ENCODE results near the gene SLC25A33.

DNA sequence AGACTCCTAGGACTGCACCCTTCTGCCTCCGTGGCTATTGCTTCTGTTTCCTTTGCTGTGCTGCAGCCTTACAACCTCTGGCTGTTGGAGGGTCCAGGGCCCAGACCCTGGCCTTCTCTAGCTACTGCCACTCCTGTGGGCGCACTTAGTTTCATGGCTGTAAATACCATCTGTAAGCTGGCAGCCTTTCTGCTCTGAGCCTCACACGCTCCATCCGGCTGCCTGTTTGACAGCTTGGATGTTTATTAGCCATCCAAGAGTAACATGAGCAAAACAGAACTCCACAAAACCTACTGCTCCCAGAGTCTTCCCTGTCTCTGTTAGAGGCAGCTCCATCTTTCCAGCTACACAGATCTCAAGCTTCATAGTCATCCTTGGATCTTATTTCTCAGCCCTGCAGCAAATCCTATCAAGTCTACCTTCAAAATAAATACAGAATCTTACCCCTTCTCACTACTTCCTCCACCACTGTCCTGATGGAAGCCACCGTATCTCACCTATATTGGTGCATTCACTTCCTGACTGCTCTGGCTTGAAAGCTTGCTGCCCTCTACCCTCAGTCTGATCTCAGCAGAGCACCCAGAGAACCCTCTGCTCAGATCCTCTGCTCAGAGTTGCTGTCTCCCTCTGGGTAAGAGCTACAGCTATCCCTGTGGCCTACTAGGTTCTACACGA is 19.1 kb downstream of the SLC25A33 start:
- no peak for TF ChIP-seq CHD2 (IDR thresholded peaks at IDR 0.05; ENCODE audit: low read length)
- no peak for TF ChIP-seq POLR2AphosphoS5 (IDR thresholded peaks at IDR 0.05; ENCODE audit: low read depth, low read length)
- no peak for TF ChIP-seq POLR2A (IDR thresholded peaks at IDR 0.05; ENCODE audit: control extremely low read depth in 1 of 2, low read depth in 2 of 2, low read length in 2 of 2)
- no peak for TF ChIP-seq BRCA1 (IDR thresholded peaks at IDR 0.05; ENCODE audit: low read depth, low read length)
- no peak for TF ChIP-seq JUN (IDR thresholded peaks at IDR 0.05; ENCODE audit: low read depth, low read length)
- TF ChIP-seq PHF8 (conservative IDR thresholded peaks at IDR 0.05; ENCODE audit: low read depth, low read length): no peak
- no peak for TF ChIP-seq EZH2 (IDR thresholded peaks at IDR 0.05; ENCODE audit: low read depth, low read length, severe bottlenecking)
- TF ChIP-seq, protein P1, sequence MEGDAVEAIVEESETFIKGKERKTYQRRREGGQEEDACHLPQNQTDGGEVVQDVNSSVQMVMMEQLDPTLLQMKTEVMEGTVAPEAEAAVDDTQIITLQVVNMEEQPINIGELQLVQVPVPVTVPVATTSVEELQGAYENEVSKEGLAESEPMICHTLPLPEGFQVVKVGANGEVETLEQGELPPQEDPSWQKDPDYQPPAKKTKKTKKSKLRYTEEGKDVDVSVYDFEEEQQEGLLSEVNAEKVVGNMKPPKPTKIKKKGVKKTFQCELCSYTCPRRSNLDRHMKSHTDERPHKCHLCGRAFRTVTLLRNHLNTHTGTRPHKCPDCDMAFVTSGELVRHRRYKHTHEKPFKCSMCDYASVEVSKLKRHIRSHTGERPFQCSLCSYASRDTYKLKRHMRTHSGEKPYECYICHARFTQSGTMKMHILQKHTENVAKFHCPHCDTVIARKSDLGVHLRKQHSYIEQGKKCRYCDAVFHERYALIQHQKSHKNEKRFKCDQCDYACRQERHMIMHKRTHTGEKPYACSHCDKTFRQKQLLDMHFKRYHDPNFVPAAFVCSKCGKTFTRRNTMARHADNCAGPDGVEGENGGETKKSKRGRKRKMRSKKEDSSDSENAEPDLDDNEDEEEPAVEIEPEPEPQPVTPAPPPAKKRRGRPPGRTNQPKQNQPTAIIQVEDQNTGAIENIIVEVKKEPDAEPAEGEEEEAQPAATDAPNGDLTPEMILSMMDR (IDR thresholded peaks at IDR 0.05; ENCODE audit: control extremely low read depth in 1 of 3, insufficient read depth in 1 of 3, low read depth in 1 of 3, low read length in 3 of 3): no peak
- TF ChIP-seq SIN3A (conservative IDR thresholded peaks at IDR 0.05 in 1 of 2, IDR thresholded peaks at IDR 0.05 in 1 of 2; ENCODE audit: low read depth in 1 of 2, low read length in 2 of 2): no peak

Data from H1 (cell line).